Upper lobe of left lung (tissue), 6 donors: Measurements from ENCODE around the gene TSPEAR. TPM values are rescaled to one million over a fixed set of nuclear protein-coding genes. Genes with fewer than 3 reads are reported as not detected.
A peak's percentile ranks its signal among the peaks of the same experiment; 100 is the strongest.

ENCODE experiments used
- ATAC-seq, 2 donors: fragments of 200-7000 bp; cut with Tn5 transposase; one replicate each; pipeline ENCODE4 v1.9.1; 2022; ENCODE audit warnings: mild to moderate bottlenecking in 2 of 2, moderate library complexity in 2 of 2; ENCODE audit not compliant: low FRiP score in 2 of 2
- DNase-seq, 2 donors: peaks; one replicate each; pipeline ENCODE4 v3.0.0-alpha.2; 2019 to 2020
- H3K27ac ChIP-seq, 4 donors: fragments of 200-600 bp; sonication (generic); one replicate each; pipeline ENCODE4 v1.5.1; 2016 to 2019
- H3K27me3 ChIP-seq, 4 donors: fragments of 200-600 bp; sonication (generic); one replicate each; pipeline ENCODE4 v1.5.1; 2017 to 2019
- H3K36me3 ChIP-seq, 4 donors: fragments of 200-600 bp; sonication (generic); one replicate each; pipeline ENCODE4 v1.5.1; 2016 to 2019
- H3K4me1 ChIP-seq, 4 donors: fragments of 200-600 bp; sonication (generic); one replicate each; pipeline ENCODE4 v1.5.1; 2018 to 2019
- H3K4me3 ChIP-seq, 4 donors: fragments of 200-600 bp; sonication (generic); one replicate each; pipeline ENCODE4 v1.5.1; 2017 to 2019; ENCODE audit warnings: mild to moderate bottlenecking in 2 of 4, moderate library complexity in 1 of 4
- H3K9me3 ChIP-seq, 4 donors: fragments of 200-600 bp; sonication (generic); one replicate each; pipeline ENCODE4 v1.5.1; 2018 to 2019
- CTCF ChIP-seq, 6 experiments: fragments of 450-650 bp in 4 of 6; fragments of 200-600 bp in 2 of 6; sonication (generic) in 2 of 6; IDR thresholded peaks; one replicate each; pipeline ENCODE4 v1.5.1; 2016 to 2019; ENCODE audit warnings: antibody characterized with exemption in 6 of 6
- EP300 ChIP-seq, 4 donors: sonication (generic); formaldehyde crosslinking; IDR thresholded peaks; one replicate each; pipeline ENCODE4 v1.5.1; 2017; ENCODE audit warnings: antibody characterized with exemption in 4 of 4, control low read depth in 2 of 4
- POLR2A ChIP-seq, 4 donors: fragments of 450-650 bp; IDR thresholded peaks; one replicate each; pipeline ENCODE4 v1.5.1; 2016 to 2017; ENCODE audit warnings: antibody characterized with exemption in 4 of 4, mild to moderate bottlenecking in 2 of 4
- POLR2AphosphoS5 ChIP-seq, 2 donors: sonication (generic); formaldehyde crosslinking; IDR thresholded peaks; one replicate each; pipeline ENCODE4 v1.5.1; 2017; ENCODE audit warnings: antibody characterized with exemption in 2 of 2
- WGBS, 2 donors: methylation state at CpG; one replicate each; pipeline ENCODE4 v1.1.5; 2017 to 2018; 5-methylcytosine and 5-hydroxymethylcytosine counted together
- total RNA-seq, 6 donors: library from RNA; depleted of rRNA in 4 of 6; stranded (reverse); fragments of >200 nt in 4 of 6; gene quantifications; one replicate each; pipeline versions ENCODE4 v1.1.0 to v1.2.1, GENCODE V29; 2016 to 2021
- donor health status: DM: no; HTN: no; CAD: no; lungs with moderate emphysema.
- donor health status: DM: no; HTN: yes; CAD: no; lungs with severe emphysema.

Gene TSPEAR
- total RNA-seq, 6 donors from 2014 or later, result 0.14 to 0.17 TPM; not detected in 4

DNA sequence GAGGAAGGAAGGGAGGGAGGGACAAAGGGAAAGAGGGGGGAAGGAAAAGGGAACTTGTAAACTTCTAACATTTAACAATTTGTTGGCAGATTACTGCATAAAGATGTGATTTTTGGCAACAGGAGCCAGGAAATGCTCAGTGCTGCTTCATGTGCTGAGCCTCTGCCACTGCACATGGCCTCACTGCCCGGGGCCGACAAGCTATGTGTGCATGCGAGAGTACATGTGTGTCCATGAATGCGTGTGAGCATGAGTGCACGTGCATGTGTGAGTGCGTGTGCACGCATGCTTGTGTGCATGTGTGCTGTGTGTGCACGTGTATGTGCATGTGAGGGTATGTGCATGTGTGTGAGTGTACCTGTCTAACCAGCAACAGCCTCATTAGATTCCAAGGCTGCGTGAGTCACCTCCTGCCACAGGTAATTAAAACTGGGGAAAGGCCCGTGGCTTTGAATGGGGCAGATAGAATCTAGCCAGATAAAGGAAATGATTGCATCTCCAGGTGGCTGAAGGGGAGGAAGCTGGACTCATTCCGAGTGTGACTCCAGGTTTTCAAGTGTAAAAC, 41.4 kb upstream of the TSPEAR start:
- no peak for ATAC-seq
- Histone ChIP-seq H3K9me3 (no peaks in the 10 kb centered on the region), H3K27ac (no peak overlapping the region), H3K27me3 (no peaks in the 10 kb centered on the region), H3K36me3 (no peaks in the 10 kb centered on the region), H3K4me3 (no peak overlapping the region), H3K4me1 (no peaks in the 10 kb centered on the region)
- DNase-seq, result no peak
- 76 to 78% methylated on average over 11 of the region's 11 CpGs for WGBS, 2 donors
- TF ChIP-seq CTCF (IDR thresholded peaks at IDR 0.05) (no peak), POLR2A (IDR thresholded peaks at IDR 0.05) (no peak), POLR2AphosphoS5 (IDR thresholded peaks at IDR 0.05) (no peak), EP300 (IDR thresholded peaks at IDR 0.05) (no peak)

GRCh38 chr21:44751799-44752636, 40.6 kb upstream of the TSPEAR start:
- Histone ChIP-seq H3K9me3 (no peaks in the 10 kb centered on the region), H3K27me3 (no peaks in the 10 kb centered on the region), H3K4me1 (no peaks in the 10 kb centered on the region), H3K36me3 (no peaks in the 10 kb centered on the region), H3K27ac (no peak overlapping the region), H3K4me3 (no peak overlapping the region)
- WGBS, 2 donors, result 85 to 88% methylated on average over 34 of the region's 34 CpGs
- DNase-seq (peak in 1 of 2 donors; percentile 68), ATAC-seq (no peak)
- TF ChIP-seq POLR2A (IDR thresholded peaks at IDR 0.05), result no peak

DNA sequence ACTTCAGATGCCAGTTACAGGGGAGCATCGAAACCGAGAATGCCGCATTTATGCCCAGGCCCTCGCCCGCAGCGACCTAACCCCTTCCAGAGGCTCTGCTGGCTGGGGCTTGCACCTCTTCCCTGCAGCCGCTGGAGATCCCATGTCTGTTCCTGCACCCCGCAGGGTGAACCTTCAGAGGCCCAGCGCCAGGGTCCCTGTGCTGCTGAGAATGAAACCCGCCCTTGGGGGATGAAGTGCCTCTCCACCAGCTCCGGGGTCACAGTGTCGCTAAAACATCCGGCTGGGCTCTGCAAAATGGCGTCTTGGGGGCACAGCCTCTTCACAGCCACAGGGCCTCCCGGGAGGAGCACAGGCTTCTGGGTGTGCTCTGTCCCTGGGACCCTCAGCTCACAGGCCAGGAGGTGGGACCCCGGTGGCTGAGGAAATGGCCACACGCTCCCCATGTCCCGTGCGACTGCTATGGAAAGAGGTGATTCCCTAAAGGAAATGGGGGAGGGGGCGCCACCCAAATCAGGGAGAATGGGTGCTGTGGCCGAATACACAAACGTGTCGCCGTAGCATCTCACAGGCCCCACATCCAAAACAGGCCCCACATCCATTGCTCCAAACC, 39.9 kb upstream of the TSPEAR start:
- WGBS, 2 donors, result 79 to 84% methylated on average over 16 to 24 of the region's 24 CpGs

DNA sequence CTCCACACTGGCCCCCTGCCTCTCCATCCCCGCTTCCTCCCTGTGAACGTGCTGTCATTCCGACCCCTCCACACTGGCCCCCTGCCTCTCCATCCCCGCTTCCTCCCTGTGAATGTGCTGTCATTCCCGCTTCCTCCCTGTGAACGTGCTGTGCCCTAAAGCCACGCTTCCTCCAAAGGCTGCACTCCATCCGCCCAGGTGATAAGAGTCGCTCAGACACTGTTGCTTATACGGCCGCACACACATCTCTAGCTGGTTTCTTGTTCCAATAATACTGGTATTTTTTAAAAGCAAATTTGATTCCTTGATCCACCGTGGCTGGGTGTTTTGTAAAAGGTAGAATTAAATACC, 39.3 kb upstream of the TSPEAR start:
- TF ChIP-seq EP300 (IDR thresholded peaks at IDR 0.05) (no peak), CTCF (IDR thresholded peaks at IDR 0.05) (no peak), POLR2A (IDR thresholded peaks at IDR 0.05) (no peak), POLR2AphosphoS5 (IDR thresholded peaks at IDR 0.05) (no peak)
- Histone ChIP-seq H3K4me3 (no peak overlapping the region), H3K27me3 (no peaks in the 10 kb centered on the region), H3K36me3 (no peaks in the 10 kb centered on the region), H3K9me3 (no peaks in the 10 kb centered on the region), H3K4me1 (no peaks in the 10 kb centered on the region), H3K27ac (no peak overlapping the region)
- ATAC-seq (no peak), DNase-seq (no peak)
- WGBS, 2 donors, result 49 to 55% methylated on average over 12 of the region's 12 CpGs

More for the DNA sequence above, 39.9 kb upstream of the TSPEAR start:
- ATAC-seq (no peak), DNase-seq (peak in 1 of 2 donors; percentile 52)
- Histone ChIP-seq H3K9me3 (no peaks in the 10 kb centered on the region), H3K27me3 (no peaks in the 10 kb centered on the region), H3K4me3 (no peak overlapping the region), H3K27ac (no peak overlapping the region), H3K36me3 (no peaks in the 10 kb centered on the region), H3K4me1 (no peaks in the 10 kb centered on the region)
- TF ChIP-seq POLR2AphosphoS5 (IDR thresholded peaks at IDR 0.05) (no peak), POLR2A (IDR thresholded peaks at IDR 0.05) (no peak), CTCF (IDR thresholded peaks at IDR 0.05) (no peak), EP300 (IDR thresholded peaks at IDR 0.05) (no peak)
